Skeletal muscle satellite cell (primary cell): ENCODE measurements around the gene TRAIP.
A peak's percentile ranks its signal among the peaks of the same experiment; 100 is the strongest.

Experiments
- H3K27me3 ChIP-seq: 2 replicates; pipeline ENCODE4 v1.7.0; 2013; ENCODE audit warnings: low read length; ENCODE audit not compliant: control insufficient read depth, insufficient read depth
- H3K36me3 ChIP-seq: 2 replicates; pipeline ENCODE4 v1.7.0; 2013; ENCODE audit warnings: mild to moderate bottlenecking, control low read depth, low read length; ENCODE audit not compliant: insufficient read depth
- H3K4me1 ChIP-seq: 2 replicates; pipeline ENCODE4 v1.7.0; 2013; ENCODE audit warnings: low read length; ENCODE audit not compliant: control insufficient read depth, insufficient read depth
- H3K4me2 ChIP-seq: 2 replicates; pipeline ENCODE4 v1.7.0; 2013; ENCODE audit warnings: mild to moderate bottlenecking, low read length
- H3K4me3 ChIP-seq: 2 replicates; pipeline ENCODE4 v1.7.0; 2013; ENCODE audit warnings: low read length
- H3K9ac ChIP-seq: 2 replicates; pipeline ENCODE4 v1.7.0; 2013; ENCODE audit warnings: mild to moderate bottlenecking, low read depth, low read length, moderate library complexity
- H3K9me3 ChIP-seq: replicated peaks from 2 replicates; pipeline ENCODE4 v1.7.0; 2013; ENCODE audit warnings: mild to moderate bottlenecking, control low read depth, low read length

Gene TRAIP

GRCh38 chr3:49869525-49870126 lies 13.3 kb upstream of the TRAIP start, which contains the start of gene CAMKV:
Gene CAMKV, minus strand, starts transcription at chr3:49869906. Its CDS starts 7,518 bp downstream, at chr3:49862388.
- Histone ChIP-seq H3K9ac (no peak within 1 kb of the TSS), H3K36me3 (no peaks in the 10 kb centered on the region), H3K4me1 (peaks cover 7% of the 10 kb centered on the region), H3K4me2 (peak within 1 kb of the TSS; percentile 62), H3K9me3 (no peaks in the 10 kb centered on the region), H3K27me3 (peaks cover 78% of the 10 kb centered on the region), H3K4me3 (no peak within 1 kb of the TSS)

- H3K27me3 ChIP-seq, result peaks cover 80% of the 10 kb centered on the region
- H3K9ac ChIP-seq, result no peak overlapping the region
- no peak overlapping the region for H3K4me3 ChIP-seq
- H3K4me2 ChIP-seq, result peak overlapping the region; percentile 62
- H3K9me3 ChIP-seq, result no peaks in the 10 kb centered on the region
- H3K4me1 ChIP-seq, result peaks cover 7% of the 10 kb centered on the region
- no peaks in the 10 kb centered on the region for H3K36me3 ChIP-seq
Observed at GRCh38 chr3:49868862-49869466, 12.6 kb upstream of the TRAIP start.

GRCh38 chr3:49867871-49868321 lies 11.5 kb upstream of the TRAIP start:
- Histone ChIP-seq H3K4me2 (no peak overlapping the region), H3K9me3 (no peaks in the 10 kb centered on the region), H3K9ac (no peak overlapping the region), H3K4me3 (no peak overlapping the region), H3K4me1 (peaks cover 7% of the 10 kb centered on the region), H3K36me3 (no peaks in the 10 kb centered on the region), H3K27me3 (peaks cover 88% of the 10 kb centered on the region)

GRCh38 chr3:49867400-49867799 lies 11.0 kb upstream of the TRAIP start:
- no peak overlapping the region for H3K9ac ChIP-seq
- H3K9me3 ChIP-seq, result no peaks in the 10 kb centered on the region
- H3K4me1 ChIP-seq, result peaks cover 7% of the 10 kb centered on the region
- H3K4me2 ChIP-seq, result no peak overlapping the region
- no peaks in the 10 kb centered on the region for H3K36me3 ChIP-seq
- H3K4me3 ChIP-seq, result no peak overlapping the region
- H3K27me3 ChIP-seq, result peaks cover 89% of the 10 kb centered on the region

- Histone ChIP-seq H3K9ac (no peak overlapping the region), H3K9me3 (no peaks in the 10 kb centered on the region)
Observed at GRCh38 chr3:49865198-49865784, 8.9 kb upstream of the TRAIP start.

GRCh38 chr3:49864505-49864904 lies 8.1 kb upstream of the TRAIP start:
- no peak overlapping the region for H3K4me2 ChIP-seq
- H3K4me3 ChIP-seq, result no peak overlapping the region
- H3K9me3 ChIP-seq, result no peaks in the 10 kb centered on the region
- H3K9ac ChIP-seq, result no peak overlapping the region
- H3K27me3 ChIP-seq, result peaks cover 70% of the 10 kb centered on the region
- H3K36me3 ChIP-seq, result no peaks in the 10 kb centered on the region
- peaks cover 4% of the 10 kb centered on the region for H3K4me1 ChIP-seq

More at GRCh38 chr3:49865198-49865784, 8.9 kb upstream of the TRAIP start:
- Histone ChIP-seq H3K4me1 (peaks cover 7% of the 10 kb centered on the region), H3K4me3 (no peak overlapping the region), H3K4me2 (no peak overlapping the region), H3K36me3 (no peaks in the 10 kb centered on the region), H3K27me3 (peaks cover 78% of the 10 kb centered on the region)

GRCh38 chr3:49859576-49860305 lies 3.4 kb upstream of the TRAIP start:
- H3K27me3 ChIP-seq, result peaks cover 30% of the 10 kb centered on the region
- H3K36me3 ChIP-seq, result no peaks in the 10 kb centered on the region
- no peaks in the 10 kb centered on the region for H3K9me3 ChIP-seq
- H3K9ac ChIP-seq, result no peak overlapping the region
- no peak overlapping the region for H3K4me2 ChIP-seq
- no peak overlapping the region for H3K4me3 ChIP-seq
- H3K4me1 ChIP-seq, result peaks cover 12% of the 10 kb centered on the region

- H3K4me3 ChIP-seq, result peak overlapping the region; percentile 85
- H3K36me3 ChIP-seq, result no peaks in the 10 kb centered on the region
- no peaks in the 10 kb centered on the region for H3K9me3 ChIP-seq
- peak overlapping the region; percentile 73 for H3K9ac ChIP-seq
- H3K27me3 ChIP-seq, result no peaks in the 10 kb centered on the region
- peaks cover 12% of the 10 kb centered on the region for H3K4me1 ChIP-seq
- peak overlapping the region; percentile 90 for H3K4me2 ChIP-seq
Observed at GRCh38 chr3:49855662-49856061, 702 bp downstream of the TRAIP start.

GRCh38 chr3:49845694-49846093 lies 10.7 kb downstream of the TRAIP start:
- no peak overlapping the region for H3K4me3 ChIP-seq
- H3K4me1 ChIP-seq, result no peaks in the 10 kb centered on the region
- no peak overlapping the region for H3K9ac ChIP-seq
- no peaks in the 10 kb centered on the region for H3K9me3 ChIP-seq
- H3K27me3 ChIP-seq, result no peaks in the 10 kb centered on the region
- peaks cover 11% of the 10 kb centered on the region for H3K36me3 ChIP-seq
- H3K4me2 ChIP-seq, result no peak overlapping the region

GRCh38 chr3:49844464-49845183 lies 11.7 kb downstream of the TRAIP start:
- no peaks in the 10 kb centered on the region for H3K9me3 ChIP-seq
- no peak overlapping the region for H3K4me3 ChIP-seq
- no peak overlapping the region for H3K9ac ChIP-seq
- peaks cover 11% of the 10 kb centered on the region for H3K36me3 ChIP-seq
- H3K4me1 ChIP-seq, result no peaks in the 10 kb centered on the region
- H3K4me2 ChIP-seq, result no peak overlapping the region
- H3K27me3 ChIP-seq, result no peaks in the 10 kb centered on the region
